Measurements from ENCODE around the gene TUBB1.
"Not testable (repeated sequence)": the region's sequence is repeated elsewhere in the genome, so short reads cannot be mapped to it uniquely, and the experiment has no call there.

TUBB1 gene

GRCh38 chr20:59006864-59007664, 12.2 kb upstream of the TUBB1 start, which contains the start of gene CTSZ:
Gene CTSZ, minus strand, starts transcription at chr20:59007254. Its CDS starts 126 bp downstream, at chr20:59007128.
- no peak for DNase-seq

DNA sequence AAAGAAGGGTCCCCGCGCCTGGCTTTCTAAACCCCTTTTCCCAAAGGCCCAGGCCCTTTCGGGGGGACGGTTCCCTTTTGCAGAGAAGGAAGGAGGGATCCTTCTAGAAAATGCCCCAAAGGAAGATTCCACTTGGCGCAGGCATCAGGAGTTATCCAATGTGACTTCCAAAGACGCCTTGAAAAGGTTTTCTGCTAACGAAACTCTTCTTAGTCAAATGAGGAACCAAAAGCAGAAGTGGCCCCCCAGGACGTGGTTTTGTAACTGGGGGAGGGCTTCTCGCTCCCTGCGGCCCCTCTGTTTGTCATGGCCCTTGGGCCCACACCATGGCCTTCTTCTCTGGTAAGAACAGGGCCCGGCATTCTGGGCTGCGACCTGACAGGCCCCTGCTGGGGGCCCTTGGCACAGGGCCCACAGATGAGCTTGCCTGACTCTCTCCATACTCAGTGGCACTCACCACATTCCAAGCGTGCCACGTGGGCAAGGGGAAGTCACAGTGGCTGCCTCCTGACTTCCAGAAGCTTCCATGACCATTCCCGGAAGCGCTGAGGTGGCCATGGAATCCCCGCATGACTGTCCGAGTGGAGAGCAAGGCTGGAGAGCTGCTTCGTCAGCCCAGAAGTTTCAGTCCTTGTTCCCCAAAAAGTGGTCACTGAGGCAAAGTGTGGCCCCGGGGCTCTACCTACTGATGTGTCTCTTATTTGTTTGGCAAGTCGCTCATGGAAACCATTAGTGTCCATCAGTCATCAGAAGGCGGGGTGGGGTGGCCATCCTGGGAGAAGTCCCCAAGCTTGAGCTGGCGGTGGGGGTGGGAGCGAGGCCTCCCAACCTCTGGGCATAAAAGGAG, 11.3 kb upstream of the TUBB1 start:
- DNase-seq = no peak

GRCh38 chr20:59008715-59009336, 10.4 kb upstream of the TUBB1 start:
- DNase-seq = no peak

DNA sequence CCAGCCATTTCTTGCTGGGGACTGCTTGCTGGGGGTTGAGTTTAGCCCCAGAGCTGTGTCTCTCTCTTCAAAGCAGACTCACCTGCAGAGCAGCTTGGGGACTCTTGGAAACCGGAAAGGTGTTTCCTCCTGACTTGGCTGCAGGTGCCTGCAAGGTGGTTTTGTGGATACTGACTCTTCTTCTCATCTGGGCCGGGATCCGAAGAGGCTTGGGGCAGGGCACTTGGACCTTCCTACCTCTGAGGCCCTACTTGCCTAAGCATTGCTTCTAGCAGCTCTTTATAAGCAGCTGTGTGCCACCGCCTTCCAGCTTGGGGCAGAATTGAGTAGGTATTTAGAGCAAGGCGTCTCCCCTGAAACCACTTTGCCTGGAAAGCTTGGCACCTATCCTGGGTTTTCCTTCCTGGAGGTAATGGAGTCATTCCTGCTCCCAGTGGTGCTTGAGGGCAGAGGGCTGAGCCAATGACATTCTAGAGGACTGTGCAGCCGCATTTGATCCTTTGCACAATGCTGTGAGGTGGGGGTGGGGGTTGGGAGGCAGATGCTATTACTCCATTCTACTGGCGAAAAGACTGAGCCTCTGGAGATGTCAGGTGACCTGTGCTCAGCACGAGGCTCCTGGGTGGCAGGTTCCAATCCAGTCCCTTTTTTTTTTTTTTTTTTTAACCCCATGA, 8.8 kb upstream of the TUBB1 start:
- no peak for DNase-seq

DNA sequence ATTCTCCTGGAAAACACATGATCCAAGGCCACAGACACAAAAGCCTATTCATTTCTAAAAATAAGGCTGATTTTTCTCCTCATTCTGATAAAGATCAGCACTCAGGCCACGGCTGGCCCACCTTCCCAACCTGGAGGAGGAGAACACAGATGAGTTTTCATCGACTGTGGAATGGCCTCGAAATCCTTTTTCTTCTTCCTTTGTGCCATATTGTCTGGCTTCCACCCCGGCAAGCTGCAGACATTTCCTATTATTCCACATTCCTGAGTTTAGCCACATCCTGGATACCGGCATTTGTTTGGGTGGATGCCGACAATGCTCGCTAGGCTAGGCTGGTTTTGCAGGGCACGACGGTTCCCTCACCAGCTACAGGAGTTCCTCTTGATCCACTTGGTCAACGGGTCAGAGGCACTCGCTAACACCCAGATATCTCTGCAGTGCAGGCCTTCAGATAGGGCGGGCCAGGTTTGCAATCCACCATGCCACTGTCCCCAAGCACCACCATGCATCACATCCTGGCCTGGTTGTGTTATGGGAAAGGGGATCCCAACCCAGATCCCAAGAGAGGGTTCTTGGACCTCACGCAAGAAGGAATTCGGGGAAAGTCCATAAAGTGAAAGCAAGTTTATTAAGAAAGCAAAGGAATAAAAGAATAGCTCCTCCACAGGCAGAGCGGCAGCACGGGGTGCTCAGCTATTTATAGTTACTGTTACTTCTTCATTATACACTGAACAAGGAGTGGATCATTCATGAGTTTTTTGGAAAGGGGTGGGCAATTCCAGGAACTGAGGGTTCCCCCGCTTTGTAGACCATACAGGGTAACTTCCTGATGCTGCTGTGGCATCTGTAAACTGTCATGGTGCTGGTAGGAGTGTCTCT, 8.0 kb upstream of the TUBB1 start:
- DNase-seq = no peak

DNA sequence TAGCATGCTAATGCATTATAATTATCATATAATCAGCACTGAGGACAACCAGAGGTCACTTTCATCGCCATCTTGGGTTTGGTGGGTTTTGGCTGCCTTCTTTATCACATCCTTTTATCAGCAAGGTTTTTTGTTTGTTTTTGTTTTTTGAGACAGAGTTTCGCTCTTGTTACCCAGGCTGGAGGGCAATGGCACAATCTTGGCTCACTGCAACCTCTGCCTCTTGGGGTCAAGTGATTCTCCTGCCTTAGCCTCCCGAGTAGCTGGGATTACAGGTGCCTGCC, 7.4 kb upstream of the TUBB1 start:
- DNase-seq = not testable (repeated sequence)

DNA sequence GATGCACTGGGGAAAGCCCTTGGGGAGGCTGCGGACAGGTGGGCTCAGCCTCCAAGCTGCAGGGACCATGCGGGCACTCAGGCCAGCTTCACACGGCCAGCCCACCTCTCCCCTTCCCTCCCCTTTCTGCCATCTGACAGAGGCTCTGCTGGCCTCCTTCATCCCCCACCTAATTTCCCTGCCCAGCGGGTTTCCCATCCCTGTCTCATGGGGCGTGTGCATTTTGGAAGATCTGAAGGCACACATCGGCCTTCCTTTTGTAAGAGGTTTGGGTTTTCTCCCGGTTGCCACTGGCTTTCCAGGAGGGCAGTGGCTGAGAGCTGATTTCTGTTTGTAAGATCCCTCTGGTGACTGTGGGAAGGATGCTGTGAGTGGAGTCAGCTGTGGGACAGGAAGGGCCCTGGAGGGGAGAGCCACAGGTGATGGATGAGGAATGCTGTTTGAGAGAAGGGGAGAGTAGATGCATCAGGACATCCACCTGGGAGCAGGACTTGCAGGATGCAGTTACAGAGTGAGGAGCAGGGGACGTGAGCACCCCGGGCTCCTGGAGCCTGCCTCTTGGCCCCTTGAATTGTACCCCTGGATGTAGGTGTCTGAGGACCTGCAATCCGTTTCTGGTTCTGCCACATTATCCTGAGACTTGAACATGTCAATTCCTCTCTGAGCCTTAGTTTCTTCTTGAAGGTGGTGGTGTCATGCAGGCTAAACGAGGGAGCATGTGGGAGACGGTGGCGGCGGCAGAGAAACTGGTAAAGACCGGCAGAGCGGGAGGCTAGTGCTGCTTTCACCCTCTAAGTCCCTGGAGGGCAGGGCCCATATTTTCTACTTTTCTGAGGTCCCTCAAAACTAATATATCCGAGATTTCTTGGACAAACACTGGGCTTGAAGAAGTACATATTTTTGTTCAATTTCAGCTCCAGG, 5.9 kb upstream of the TUBB1 start:
- no peak for DNase-seq

GRCh38 chr20:59013959-59014608, 5.1 kb upstream of the TUBB1 start:
- no peak for DNase-seq

DNA sequence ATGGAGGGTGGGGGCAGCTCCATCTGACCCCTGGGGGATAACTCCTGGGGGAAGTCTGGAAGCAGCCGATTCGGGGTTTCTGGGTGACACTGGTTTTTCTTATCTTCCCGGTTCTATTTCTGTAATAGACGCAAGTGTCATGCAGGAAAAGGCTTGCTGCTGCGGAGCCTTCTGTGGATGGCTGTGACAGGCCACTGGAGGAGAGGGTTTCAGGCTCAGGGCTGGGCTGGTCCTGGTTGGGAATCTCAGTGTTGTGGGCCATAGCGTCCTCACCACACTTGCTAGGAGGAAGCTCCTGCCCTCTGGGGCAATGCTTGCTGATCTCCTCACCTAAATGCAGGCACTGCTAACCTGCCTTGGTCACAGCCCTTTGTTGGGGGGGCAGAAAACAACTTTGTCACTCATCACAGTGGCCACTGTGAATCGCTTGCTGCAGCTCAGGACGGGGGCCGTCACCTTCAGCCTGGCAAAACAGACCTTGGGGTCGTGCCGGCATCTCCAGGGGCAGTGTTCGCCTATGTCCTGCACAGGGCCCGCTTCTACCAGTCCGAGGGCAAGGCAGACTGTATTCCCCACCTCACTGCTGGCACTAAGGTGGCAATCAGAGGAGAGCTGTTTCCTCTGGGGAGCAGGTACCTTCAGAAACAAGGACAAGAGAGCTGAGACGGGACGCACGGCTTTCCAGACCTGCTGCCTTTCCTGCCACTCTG, 4.4 kb upstream of the TUBB1 start:
- DNase-seq = no peak

- no peak for DNase-seq
Observed at GRCh38 chr20:59015411-59015810, 3.8 kb upstream of the TUBB1 start.

DNA sequence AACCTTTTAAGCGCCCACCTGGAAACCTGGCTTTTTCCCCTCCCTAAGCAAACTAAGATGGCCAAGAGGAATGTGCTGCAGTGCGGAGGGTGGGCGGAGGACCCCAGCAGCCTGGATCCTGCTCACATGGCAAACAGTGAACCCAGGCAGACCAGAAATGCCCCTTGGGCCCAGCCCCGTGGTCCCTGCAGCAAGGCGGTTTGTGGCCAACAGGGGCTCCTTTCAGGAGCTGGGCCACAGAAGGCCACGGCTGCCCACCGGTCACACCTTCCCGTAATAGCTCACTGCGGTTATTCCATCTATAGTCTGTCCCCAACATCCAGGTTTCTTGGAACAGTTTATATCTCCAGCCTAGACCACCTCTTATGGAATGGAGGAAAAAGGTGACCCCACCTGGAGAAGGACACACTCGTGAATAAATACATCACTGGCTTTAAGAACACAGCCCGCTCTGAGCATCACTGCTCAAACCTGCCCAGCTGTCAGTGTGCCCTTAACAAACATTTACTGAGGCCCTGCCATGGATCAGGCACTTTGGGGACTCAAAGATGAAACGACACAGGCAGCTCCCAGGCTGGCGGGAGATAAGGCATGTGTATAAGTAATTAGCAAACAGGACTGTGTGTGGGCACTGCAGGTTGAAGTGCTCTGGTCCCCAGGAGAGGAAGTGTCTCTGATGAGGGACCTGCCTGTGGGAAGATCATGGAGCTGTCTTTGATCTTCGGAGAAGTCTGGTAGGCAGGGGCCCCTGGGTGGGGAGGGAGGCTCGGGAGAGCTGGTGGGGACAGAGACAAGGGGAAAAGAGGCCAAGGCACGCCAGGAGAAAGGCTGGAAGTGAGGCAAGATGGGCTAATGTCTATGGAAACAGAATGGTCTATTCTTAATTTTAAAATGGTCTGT, 3.2 kb upstream of the TUBB1 start:
- DNase-seq = no peak

GRCh38 chr20:59016795-59017492, 2.3 kb upstream of the TUBB1 start:
- no peak for DNase-seq

GRCh38 chr20:59017493-59018231, 1.6 kb upstream of the TUBB1 start:
- no peak for DNase-seq

DNA sequence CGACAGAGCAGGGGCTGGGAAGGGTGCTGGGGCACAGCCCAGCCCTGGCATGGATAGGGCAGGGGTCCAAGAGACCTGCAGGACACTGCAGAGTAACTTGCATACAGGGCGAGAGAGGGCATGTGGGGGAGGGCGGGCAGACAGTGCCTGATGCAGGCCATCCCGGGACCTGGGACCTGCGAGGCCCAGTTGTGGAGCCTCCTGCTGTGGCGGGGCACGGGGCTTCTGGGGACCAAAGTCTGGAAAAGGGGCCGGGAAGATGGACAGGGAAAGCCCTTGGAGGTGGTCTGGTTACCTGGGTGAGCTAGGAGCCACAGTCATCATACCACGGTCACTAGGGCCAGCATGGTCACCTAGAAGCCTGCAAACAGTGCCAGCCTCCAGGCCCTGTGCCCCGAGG, 412 bp upstream of the TUBB1 start:
- no peak for DNase-seq

DNA sequence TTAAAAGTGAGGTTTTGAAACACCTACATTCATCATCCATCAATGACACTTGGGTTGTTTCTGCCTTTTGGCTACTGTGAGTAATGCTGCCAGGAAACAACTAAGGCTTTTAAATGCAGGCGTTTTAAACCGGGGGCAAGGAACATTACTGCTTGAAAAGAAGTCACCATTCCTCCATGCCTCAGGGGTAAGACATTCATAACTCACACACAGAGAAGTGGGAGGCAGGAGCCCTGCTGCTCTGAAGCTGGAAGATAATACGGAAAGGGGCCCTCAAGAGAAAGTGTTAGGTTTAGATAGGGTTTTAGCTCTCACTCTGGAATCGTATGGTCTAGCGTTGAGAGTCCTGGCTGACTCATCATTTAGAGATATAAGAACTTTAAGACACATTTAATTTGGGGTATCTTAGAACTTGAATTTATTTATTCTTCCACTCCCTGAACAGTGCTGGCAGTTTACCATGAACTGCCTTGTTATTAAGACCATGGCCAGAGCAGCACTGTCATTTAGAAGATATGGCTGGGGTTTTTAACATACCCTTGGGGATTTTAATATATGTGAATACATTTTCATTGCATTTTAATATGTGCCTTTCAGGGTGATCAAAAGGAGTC, 1.8 kb downstream of the TUBB1 start:
- no peak for DNase-seq

GRCh38 chr20:59022754-59023153, 3.5 kb downstream of the TUBB1 start:
- DNase-seq = no peak

DNA sequence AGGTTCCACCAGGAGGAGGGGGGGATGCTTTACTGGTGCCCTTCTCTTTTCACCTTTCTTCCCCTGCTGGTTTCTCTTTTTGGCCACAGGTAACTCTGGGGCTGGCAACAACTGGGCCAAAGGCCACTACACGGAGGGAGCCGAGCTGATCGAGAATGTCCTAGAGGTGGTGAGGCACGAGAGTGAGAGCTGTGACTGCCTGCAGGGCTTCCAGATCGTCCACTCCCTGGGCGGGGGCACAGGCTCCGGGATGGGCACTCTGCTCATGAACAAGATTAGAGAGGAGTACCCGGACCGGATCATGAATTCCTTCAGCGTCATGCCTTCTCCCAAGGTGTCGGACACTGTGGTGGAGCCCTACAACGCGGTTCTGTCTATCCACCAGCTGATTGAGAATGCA, 4.4 kb downstream of the TUBB1 start:
- DNase-seq = no peak
